Measurements from ENCODE around the gene LAMB3.

The LAMB3 gene

DNA sequence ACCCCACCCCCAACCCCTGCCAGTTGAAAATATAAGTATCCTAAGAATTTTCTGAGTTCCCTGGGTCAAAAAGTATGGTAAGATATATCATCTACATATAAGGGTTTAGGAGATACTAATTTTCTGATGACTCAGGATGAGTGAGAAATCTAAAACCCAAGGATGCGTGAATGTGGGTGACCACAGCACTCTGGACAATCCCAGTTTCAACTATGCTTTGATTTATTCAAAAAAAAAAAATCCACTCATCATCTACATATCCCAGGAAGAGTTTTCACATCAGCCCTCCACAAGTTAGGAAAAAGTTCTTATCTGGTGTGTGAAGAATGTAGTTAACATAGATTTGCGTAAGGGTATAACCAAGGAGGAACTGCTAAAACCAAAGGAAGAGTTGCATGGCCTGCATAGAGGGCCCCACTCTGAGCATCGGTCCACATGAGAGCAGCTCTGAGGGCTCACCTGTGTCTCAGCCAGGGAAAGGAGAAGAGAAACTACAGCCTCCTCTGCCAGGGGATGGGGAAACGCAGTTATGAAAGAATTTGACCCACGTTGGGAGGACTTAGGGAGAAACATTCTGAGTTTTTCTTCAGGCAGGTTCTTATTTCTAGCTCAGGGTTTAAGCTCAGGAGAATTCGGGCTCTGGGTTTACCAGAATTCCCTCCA, 18.8 kb downstream of the LAMB3 start:
- DNase-seq (ENCODE audit: low read depth), result no peak

DNA sequence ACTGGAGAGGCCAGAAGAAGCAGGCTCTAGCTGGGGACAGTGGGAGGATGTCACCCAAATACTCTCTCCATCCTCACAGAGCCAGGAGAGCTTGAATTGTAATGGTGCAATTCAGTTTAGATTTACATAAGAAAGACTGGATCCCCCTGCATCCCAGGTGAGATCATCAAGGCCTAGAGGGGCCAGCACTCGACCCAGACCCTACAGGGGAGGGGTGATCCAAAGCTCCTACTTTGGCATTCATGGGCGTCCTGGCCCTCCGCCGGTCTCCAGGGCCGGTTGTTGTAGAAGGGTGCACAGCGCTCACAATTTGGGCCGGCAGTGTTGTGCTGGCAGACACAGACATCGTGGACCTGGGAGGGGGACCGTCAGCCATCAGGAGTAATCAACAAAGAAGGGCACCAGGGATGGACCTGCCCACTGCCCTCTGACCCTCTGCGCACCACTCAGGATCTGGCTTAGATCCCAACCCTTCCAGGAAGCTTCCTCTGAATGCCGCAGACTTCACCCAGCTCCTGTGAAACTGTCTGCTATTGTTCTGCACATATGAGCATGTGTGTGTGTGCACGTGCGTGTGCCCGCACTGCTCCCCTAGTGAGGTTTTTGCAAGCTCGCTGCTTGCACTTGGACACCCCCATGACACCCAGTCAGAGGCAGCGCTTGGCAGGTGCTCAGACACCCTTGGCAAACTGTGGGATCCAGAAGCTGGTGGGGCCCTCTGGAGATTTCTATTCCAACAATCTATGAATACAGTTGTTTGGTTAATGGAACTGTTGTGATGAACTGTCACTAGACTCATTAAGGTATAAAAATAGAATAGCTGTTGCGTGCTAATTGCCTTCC, 21.6 kb downstream of the LAMB3 start:
- no peak for DNase-seq (ENCODE audit: low read depth)

DNA sequence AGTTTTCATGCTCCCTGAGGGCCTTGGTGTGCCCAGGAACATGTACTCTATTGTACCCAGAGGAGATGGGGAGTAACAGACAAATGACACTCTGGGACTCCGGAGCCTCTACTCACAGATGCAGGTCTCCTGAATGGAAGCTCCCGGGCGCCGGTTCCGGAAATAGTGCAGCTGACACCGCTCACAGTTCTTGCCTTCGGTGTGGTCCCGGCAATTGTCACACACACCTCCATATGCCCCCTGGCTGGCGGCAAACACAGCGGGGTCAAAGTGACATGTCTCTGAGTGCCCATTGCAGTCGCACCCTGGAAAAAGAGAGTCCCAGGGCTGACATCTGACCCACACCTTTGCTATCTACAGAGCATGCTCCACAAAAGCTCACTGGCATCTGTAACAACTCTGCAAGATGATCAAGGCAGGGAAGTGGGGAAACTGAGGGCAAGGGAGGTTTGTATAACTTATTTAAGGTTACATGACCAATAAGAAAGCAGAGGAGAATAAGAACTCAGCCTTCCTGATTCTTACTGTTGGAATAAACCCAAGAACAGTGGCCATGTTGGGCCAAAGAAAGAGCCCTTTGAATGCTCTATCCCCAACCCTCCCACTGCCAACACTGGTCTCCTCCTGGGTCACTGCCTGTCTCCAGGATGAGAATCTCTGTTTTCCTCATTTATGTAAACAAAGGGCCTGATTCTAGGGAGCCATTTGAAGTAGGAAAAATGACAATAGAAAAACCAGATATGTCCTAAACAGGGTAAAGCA, 22.4 kb downstream of the LAMB3 start:
- DNase-seq (ENCODE audit: low read depth), result no peak

DNA sequence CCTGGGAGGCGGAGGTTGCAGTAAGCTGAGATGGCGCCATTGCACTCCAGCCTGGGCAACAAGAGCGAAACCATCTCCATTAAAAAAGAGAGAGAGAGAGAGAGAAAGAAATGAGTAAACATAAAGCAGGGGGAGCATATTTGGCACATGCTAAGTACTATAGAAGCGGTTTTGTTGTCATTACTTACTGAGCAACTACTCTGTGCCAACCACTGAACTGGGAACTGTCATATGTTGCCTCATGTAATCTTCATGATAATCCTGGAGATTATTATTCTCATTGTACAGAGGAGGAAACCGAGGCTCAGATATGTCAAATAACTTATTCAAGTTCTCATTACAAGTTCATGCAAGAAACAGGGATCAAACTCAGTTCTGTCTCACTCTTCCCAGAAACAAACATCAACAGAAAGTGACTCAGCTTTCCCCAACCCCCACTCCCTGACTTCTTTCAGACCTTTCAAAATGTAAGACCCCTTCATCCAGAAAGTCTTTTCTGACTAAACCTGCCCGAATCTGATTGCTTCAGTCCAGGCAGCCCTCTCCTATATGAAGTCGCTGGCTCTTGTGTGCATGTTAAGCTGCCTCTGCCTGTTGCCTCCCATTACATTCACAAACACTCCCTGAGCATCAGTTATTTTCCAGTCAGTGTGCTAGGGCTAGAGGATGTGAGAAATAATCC, 23.5 kb downstream of the LAMB3 start:
- no peak for DNase-seq (ENCODE audit: low read depth)

DNA sequence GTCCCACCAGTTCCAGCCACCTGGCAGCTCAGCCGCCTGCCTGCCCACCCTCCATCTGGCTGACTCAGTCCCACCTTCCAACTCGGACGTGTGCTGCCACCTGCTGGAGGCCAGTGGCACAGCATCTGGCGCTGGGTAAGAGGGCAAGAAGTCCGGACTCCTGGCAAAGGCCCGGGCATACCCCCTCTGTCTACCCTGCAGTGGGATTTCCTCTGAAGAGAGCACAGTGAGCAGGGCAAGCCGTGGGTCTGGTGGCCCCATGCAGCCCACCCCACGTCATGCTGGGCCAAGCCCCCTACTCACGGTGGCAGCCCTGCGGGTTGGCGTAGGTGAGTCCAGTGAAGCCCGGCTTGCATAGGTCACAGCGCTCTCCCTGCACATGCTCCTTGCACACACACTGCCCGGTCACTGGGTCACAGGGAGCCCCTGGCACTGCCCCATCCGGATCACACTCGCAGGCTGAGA, 24.5 kb downstream of the LAMB3 start:
- DNase-seq (ENCODE audit: low read depth), result peak; percentile 64

DNA sequence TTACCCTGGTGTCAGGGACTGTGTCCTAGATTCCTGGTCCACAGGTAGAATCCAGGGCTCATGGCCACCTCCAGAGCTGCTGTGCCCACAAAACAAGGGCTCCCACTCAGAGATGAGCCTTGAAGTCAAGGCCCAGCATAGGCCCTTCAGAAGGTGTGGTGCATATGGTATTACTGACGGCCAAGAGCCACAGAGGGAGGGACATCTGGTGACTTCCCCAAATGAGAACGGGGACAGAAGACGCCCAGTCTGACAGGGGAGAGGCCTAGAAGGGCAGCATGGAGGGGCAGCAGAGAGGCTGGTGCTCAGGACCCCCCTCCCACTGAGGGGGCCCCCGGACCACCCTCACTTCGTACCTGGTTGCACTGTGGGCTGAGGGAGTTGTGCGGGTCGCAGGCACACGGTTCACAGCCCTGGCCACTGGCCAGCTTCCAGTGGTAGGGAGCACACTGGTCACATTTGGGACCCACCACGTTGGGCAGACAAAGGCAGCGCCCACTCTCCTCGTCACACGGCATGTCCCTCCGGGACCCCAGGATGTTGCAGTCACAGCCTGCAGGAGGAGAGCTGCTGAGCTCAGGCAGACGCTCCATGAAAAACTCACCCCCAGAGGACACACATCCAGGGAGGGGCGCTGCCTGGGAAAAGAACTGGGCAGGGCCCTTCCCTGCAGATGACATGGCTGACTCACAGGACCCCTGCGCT, 25.0 kb downstream of the LAMB3 start:
- DNase-seq (ENCODE audit: low read depth), result no peak

DNA sequence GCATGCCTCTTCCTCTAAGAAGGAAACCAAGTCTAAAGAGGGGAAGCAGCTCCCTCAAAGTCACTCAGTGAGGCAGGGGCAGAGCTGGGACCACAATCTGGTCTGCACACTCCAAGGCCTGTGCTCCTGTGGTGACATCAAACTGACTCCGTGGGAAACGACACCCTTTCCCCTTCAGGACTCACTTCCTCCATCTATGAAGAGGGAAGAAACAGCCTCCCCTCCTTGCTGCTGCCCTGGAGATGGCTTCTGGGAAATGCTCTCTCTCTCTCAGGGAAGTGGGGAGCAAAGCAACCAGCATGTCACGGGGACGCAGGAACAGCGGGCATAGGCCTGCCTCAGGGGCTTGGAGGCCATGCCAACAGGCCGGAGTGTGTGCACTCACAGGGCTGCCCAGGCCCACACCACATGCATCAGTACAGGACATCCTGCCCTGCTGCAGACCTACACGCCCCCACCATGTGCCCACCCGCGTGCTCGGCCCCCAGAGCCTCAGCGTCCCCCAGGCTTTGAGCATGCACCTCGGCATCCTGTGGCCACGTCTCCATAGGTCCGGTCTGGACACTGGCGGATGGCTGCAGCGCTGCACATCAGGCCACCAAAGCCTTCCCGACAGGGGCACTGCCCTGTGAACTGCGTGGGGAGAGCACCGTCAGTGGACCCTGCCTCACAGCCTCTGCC, 25.7 kb downstream of the LAMB3 start:
- DNase-seq (ENCODE audit: low read depth), result no peak

DNA sequence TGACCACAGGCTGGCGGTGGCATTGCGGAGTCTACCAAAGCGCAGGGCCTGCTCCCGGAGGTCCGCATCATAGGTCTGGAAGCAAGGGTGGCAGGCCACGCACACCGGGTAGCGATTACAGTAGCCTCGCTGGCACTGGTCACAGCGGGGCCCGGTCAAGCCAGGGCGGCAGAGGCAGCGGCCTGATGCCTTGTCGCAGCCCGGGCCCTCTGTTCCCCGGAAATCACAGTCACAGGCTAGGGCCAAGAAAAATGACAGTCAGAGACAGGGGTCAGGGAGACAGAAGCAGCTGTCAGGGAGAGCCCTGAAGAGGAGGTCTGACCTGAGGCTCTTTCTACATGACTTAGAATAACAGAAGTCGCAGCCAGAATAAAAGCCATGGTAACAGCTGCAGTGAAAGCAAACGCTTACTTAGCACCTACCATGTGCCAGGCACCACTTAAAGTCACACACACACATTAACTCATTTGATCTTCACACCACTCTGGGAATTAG, 26.4 kb downstream of the LAMB3 start:
- no peak for DNase-seq (ENCODE audit: low read depth)

DNA sequence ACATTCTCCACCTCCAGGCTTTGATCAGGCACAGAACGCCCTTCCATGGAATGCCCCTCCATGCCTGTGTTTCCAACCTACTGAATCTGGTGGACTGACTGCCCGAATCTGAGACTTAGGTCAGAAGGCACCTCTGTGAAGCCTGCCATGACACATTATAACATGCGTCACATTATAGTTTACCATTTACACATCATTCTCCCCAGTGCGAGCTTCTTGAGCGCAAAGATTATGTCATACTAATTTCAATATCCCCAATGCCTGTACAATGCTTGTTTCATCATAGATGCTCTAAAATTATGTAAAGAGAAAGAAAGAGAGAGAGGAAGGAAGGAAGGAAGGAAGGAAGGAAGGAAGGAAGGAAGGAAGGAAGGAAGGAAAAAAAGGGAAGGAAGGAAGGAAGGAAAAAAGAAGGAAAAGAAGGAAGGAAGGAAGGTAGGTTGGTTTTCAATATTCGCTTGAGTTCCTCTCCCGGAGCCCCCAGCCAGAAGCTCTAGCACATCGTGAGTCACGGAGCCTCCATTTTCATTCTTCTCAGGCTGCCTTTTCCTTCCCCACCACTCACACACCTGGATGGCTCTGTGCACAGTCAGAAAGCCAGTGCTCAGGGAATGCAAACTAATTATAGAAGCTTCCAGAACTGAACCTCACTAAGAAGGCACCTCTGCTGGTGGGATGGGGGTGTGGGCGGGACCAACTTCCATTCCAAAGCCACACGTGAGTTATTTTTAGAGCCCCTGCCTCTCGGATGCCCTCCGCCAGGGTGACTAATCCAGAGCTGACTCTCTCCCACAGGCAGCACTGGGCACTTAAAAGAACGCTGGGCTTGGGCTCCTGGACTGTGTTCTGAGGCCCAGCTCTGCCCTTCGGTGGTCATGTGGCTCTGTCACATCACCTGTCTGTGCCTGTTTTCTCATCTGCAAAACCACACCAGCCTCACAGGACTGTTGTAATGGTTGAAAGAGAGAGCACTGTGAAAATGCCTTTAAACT, 27.4 kb downstream of the LAMB3 start:
- DNase-seq (ENCODE audit: low read depth), result no peak

DNA sequence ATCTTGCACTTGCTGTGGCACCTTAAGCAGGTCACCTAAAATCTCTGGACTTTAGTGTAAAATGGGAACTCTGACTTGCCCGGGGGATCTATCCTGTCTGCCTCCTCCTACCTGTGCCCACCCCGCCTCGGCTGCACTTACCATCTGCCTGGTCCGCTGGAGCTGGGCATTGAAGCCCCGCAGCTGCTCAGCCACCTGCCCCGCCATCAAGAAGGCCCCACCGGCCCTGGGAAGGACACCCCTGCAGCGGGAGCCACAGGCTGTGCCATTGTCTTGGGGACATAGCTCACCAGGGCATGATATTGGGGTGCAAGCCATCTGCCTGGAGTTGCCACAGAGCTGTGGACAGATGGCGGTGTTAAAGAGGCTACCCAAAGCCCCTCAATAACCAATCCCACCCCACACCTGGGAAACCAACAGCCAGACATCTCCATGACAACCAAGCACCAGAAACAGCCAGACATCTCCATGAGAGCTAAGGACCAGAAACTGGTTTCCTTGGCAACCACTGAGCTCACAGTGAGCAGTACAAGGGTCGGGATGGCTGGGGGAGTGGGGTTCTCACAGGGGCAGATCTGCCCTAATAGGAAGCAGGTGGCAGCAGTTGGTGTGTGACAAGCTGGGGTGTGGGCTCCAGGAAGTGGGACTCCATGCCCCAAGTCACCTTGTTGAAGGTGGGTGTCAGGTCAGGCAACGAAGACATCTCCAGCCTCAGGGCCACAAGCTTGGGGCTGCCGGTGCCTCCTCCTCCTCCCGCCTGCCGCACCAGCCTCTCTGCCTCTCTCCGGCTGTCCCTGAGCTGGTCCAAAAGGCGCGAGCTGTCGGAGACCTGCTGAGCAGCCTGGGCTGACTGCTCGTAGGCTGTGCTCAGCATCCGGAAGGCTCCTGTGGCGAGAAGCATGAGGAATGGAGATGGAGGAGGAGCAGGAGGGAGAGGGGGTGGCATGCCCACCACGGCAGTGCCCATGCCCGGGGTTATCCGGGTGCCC, 29.1 kb downstream of the LAMB3 start:
- no peak for DNase-seq (ENCODE audit: low read depth)

DNA sequence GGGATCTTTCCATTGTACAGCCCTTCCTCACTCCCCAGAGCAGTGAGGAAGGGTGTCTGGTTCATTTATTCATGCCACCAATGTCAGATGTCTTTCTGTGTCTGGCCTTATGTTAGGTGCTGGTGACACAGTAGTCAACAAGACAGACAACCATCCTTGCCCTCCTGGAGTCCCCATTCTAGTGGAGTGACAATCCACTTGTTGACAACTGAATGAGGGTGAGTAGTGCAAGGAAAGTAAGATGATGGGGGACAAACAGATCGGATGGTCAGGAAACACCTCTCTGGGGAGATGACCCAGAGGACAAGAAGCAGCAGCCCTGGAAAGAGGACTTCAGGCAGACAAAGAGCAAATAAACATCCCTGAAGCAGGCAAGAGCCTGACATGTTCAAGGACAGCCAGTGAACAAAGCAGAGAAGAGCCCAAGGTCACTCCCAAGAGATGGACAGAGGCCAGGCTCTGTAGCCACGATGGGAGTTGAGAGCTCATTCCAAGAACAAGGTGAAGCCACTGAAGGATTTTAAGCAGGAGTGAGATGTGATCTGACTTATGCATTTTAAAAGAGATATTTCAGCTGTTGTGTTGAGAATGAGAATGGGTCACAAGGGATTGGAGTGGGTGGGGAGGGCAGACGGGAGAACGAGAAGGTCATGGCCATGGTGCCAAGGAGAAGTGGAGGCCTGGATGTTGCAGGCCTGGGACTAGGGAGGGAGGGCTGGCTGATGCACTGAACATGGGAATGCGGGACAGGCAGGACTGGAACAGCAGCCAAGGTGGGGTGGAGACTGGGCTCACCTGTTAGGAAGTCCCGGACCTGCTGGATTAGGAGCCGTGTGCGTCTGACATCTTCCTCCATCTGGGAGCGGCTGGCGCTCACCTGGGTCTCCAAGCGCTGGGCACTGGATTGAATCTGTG, 30.2 kb downstream of the LAMB3 start:
- no peak for DNase-seq (ENCODE audit: low read depth)

DNA sequence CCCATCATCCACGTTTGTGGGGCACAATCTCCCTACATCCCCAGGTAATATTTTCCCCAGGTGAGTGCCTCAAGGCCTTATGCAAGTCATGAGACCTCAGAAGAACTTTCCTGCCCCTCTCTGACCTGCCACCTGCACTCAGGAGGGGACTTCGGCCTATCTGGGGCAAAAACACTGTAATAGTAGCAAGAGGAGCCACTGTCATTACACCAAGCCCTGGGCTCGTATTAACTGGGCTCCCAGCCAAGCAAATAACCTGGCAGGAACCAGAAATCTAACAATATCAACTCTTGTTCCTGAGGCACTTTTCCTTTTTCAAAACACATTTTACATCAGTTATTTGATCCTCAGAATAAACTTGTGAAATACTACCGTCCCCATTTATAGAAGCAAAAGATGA, 30.9 kb downstream of the LAMB3 start:
- DNase-seq (ENCODE audit: low read depth), result no peak

DNA sequence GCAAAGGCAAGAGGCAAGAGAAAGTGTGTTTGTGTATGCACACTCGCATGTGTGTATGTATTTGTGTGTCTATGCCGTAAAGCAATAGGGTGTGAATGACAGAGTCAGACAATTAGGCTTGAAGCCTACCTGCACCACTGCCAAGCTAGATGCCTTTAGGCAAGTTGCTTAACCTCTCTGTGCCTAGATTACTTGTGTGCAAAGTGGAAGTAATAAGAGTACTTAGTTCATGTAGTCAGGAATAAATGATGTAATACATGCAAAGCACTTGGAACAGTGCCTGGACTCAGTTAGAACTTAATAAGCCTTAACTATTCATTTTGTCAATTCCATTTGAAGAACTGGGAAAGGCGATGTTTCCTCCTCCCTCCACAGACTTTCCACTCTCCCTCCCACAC, 31.7 kb downstream of the LAMB3 start:
- no peak for DNase-seq (ENCODE audit: low read depth)

DNA sequence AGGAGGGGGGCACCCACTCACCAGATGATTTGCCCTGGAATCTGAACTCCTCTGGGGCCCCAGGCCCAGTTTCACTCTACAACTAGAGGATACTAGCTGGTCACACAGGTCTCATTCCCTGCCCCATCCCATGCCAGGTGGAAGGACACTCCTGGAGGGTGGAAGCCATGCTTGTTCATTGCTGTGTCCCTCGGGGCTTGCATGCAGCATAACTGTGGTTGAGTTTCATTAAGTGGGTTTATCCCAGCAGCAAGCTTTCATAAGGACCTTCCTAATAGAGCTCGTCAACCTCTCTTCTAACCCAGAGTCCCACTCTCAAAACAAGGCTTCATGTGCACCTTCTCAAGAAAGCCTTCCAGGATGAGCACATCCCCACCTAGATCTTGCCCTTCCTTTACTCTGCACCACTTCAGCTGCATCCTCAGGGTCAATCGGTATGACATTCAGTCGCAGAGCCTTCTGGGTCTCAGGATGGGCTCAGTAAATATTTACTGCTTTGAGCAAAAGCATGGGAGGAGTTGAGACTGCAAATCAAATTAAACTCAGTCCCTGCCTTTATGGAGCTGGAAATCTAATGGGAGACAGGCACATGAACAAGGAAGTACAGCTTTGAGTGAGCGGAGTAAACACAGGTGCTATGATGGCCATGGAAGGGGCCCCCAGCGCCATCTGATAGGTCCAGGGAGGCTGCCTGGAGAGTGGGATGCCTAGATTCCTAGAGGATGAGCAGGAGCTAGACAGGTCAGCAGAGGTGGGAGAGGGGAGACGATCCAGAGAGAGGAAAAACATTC, 32.3 kb downstream of the LAMB3 start:
- DNase-seq (ENCODE audit: low read depth), result no peak

DNA sequence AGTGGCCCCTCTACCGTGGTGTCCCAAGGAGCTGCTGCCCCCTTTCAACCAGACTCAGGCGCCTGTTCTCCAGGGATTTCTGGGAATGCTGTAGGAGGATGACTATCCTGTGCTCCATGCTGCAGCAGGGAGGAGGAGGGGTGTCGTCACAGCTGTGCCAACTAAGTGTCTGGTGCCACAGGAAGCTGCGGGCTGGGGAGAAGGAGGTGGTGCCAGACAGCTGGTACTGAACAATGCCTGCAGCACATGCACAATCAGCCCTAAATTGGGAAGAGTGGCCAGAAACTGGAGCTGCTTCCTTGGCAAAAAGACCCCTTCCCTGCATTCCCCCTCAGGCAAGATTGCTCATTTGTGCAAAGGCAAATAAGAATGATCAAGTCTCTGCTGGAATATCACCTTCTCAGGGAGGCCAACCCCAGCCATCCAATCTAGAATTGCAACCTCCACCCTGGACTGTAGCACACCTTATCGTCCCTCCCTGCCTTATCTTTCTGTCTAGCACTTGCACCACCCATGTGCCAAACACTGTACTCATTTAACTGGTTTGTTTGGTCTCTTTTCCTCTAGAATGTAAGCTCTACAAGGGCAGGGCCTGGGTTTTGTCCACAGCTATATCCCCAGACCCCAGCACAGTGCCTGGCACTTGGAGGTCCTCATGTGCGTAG, 33.3 kb downstream of the LAMB3 start:
- DNase-seq (ENCODE audit: low read depth), result no peak

DNA sequence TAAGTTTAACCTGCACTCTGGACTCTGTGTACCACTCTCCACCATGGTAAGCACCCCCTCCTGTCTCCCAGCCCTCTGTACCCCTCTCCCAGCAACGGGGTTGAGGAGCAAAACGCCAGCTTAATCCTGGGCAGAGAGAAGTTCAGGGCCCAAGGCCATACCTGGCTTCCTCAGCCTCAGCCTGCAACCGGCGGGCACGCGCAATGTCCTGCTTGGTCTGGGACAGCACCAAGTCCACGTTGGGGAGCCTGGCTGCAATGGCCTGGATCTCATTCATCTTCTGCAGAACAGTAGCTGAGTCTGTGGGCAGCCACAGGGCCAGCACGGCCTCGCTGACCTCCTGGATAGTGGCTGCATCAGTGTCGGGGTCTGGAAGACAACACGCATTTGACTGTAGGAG, 33.9 kb downstream of the LAMB3 start:
- no peak for DNase-seq (ENCODE audit: low read depth)
